ENCODE results near the gene ANO7.

ANO7 gene

DNA sequence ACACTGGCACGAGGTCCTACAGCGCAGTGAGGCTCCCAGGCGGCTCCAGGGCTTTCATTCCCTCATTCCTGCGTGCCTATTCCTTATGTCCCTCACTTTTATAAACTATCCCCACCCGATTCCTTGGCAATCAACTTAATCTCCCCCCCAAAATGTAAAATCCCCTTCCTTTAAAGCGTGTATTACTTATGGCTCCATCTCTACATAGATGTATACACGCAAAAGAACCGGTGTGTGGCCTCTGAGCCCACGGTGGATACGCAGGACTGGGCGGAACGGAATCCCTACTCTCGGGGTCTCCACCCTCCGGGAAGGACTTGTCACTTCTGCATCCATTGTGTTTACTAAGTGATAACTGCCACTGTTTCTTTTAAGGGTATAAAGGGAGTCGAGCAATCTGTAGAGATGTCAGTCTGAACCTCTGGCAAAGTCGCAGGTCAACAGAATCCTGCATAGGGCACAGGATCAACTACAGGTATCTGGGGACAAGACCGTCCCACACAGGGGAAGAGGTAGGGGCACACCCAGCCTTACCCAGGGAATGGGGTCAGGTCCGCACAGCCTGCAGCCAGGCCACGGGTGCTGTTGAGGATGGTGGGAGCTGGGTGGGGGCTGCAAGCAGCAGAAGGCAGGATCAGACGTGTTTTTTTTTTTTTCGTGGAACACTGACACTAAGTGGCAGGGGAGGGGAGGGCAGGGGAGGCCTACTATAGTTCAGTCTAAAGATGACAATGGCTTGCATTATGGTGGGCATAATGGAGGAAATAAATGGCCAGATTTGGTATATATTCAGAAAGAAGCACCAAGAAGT lies 84.9 kb downstream of the ANO7 start:
- DNase-seq, result no peak
- H3K27ac ChIP-seq, result peak overlapping the region; percentile 92
- TF ChIP-seq, protein P1, sequence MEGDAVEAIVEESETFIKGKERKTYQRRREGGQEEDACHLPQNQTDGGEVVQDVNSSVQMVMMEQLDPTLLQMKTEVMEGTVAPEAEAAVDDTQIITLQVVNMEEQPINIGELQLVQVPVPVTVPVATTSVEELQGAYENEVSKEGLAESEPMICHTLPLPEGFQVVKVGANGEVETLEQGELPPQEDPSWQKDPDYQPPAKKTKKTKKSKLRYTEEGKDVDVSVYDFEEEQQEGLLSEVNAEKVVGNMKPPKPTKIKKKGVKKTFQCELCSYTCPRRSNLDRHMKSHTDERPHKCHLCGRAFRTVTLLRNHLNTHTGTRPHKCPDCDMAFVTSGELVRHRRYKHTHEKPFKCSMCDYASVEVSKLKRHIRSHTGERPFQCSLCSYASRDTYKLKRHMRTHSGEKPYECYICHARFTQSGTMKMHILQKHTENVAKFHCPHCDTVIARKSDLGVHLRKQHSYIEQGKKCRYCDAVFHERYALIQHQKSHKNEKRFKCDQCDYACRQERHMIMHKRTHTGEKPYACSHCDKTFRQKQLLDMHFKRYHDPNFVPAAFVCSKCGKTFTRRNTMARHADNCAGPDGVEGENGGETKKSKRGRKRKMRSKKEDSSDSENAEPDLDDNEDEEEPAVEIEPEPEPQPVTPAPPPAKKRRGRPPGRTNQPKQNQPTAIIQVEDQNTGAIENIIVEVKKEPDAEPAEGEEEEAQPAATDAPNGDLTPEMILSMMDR (IDR thresholded peaks at IDR 0.05; ENCODE audit: low read depth, low read length, missing control alignments), result no peak
- H3K4me3 ChIP-seq (ENCODE audit: low read depth, low read length), result peak overlapping the region; percentile 79
- peaks cover 7% of the 10 kb centered on the region for H3K36me3 ChIP-seq (replicated peaks)
- no peaks in the 10 kb centered on the region for H3K27me3 ChIP-seq (replicated peaks)
- in situ Hi-C loops (cut with HindIII; ENCODE audit: low pct_ligation_motif_present, low sequenced_read_pairs), result no loop called here

DNA sequence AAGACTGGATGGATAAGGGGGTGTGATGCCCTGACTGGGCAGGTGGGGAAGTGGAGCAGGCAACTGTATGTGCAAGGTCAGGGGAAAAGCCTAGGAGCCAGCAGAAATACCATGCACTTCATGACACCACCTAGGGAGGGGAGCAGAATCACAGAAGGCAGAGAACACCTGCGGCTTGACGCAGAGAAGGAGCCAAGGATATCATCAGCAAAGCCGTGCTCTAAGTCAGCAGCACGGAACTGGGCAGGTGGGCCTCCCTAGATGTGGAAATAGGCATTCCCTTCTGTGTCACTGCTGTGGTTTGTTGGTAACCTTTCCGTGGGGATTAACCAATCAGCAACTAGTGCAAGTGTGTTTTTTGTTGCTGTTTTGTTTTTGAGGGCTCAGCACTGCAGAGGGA lies 85.7 kb downstream of the ANO7 start:
- in situ Hi-C loops (cut with HindIII; ENCODE audit: low pct_ligation_motif_present, low sequenced_read_pairs), result no loop called here
- DNase-seq, result no peak
- TF ChIP-seq, protein P1 (IDR thresholded peaks at IDR 0.05; ENCODE audit: low read depth, low read length, missing control alignments), result no peak
- Histone ChIP-seq H3K36me3 (replicated peaks) (peaks cover 3% of the 10 kb centered on the region), H3K4me3 (ENCODE audit: low read depth, low read length) (no peak overlapping the region), H3K27me3 (replicated peaks) (no peaks in the 10 kb centered on the region), H3K27ac (no peak overlapping the region)

Data from brain microvascular endothelial cell (primary cell).